SW480 (cell line): ENCODE data around the gene RFX7.

Source experiments
- DNase-seq: peaks from one replicate; pipeline ENCODE4 v3.0.0-alpha.2; 2016; ENCODE audit warnings: low spot score

Gene RFX7

GRCh38 chr15:56126409-56126808, 117.3 kb downstream of the RFX7 start:
- no peak for DNase-seq

DNA sequence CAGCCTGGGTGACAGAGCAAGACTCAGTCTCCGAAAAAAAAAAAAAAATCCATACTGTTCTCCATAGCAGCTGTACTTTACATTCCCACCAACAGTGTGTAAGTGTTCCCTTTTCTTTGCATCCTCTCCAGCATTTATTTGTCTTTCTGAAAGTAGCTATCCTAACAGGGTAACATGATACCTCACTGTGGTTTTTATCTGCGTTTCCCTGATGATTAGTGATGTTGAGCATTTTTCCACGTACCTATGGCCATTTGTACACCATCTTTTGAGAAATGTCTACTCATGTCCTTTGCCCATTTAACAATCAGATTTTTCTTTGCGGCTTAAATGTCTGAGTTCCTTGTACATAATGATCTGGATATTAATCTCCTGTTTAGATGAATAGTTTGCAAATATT, 119.3 kb downstream of the RFX7 start:
- no peak for DNase-seq

GRCh38 chr15:56105855-56106254, 137.8 kb downstream of the RFX7 start:
- DNase-seq = no peak

DNA sequence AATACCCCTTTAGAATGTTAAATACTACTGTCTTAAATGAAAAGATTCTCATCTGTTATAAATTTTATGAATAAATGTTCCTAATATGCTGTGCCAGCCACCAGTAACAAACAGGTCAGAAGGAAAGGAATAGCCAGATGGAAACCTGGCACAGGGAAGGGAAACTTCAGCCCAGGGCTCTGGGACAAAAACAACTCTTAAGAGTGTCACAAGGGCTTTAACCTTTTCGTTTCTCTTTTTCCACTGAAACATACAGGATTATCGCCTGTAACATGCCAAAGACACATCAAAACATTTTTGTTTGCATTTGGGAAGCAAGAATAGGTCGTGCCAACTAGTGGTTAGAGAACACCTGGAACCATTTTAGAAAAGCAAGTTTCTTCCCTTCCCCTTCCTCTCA, 141.2 kb downstream of the RFX7 start:
- no peak for DNase-seq

GRCh38 chr15:56099311-56099710, 144.4 kb downstream of the RFX7 start:
- no peak for DNase-seq

DNA sequence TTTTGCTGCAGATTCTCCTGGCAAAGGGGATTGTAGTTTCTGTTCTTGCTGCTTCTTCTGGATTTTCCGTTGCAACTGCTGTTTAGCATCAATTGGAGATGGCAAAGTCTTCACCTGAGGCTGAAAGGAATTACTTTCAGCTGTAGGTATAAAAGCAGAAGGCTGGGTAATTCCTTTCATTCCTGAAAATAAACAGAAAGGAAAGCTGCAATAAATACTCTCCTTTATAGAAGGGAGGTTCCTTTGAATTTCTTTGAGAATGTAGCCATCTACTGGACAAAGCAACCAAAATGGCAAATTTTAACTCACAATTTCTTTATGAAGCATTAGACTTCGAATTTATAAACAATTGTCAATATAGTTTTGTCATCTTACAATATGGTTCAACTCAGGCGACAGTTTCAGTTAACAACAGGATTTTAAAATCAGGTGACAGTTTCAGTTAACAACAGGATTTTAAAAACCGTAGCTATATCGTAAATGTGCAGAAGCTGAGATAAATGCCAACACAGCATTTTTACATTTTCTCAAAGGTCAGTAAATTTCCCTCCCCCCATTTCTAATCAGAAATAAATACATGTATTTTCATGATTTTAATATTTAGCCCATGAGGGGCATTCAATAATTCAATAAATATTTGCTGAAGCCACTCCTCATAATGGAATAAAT, 145.3 kb downstream of the RFX7 start:
- DNase-seq = no peak

GRCh38 chr15:56095406-56095805, 148.3 kb downstream of the RFX7 start:
- DNase-seq = no peak

DNA sequence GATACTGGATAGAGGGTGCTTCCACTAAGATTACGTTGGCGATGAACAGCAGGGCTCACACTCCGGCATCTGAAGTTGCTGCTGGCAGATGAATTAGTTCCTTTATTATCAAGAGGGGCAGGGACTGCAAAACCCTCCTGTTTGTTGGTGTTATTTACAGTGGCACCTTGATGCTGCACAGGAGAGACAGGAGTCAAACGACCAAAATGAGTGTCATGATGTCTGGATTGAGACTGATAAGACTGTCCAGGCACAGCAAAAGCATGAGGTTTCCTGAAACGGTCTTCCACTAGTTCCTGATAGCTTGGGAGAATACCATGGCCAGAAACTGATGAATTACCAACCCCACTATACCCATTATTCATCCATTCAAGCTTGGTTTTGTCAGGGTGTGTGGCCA, 149.5 kb downstream of the RFX7 start:
- DNase-seq = no peak

DNA sequence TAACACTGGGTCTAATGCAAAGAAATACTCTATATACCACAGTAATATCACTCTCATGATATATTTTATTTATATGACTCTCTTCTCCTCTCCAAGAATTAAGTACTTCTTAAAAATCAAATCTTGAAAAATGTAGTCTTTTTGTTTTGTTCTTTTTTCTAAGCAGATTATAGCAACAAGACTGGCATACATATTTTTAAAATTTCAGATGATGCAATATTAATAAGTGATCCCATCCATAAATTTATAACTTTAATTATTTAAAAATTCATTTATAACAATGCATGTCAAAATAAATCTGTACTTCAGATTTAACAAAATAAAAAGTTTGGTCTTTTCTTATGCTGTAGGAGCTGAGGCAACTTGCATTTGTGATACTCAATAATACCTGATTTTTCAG, 155.3 kb downstream of the RFX7 start:
- DNase-seq = no peak

DNA sequence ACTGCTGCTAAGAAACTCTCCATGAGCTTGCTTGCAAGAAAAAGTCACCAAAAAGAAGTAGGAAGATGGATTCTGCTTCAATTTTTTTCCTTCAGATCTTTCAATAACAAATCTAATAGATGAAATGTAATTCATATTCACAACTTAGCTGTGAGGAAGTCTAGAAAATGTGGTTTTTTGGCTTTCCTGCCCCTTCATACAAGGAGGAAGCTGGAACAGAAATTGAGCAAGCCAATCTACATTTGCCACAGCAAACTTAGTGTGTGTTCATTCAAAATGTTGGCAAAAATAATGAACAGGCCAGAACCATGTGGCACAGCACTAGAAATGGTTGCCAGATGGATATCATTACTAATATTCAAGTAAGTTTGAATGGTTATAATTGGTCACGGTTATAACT, 157.1 kb downstream of the RFX7 start:
- DNase-seq = no peak

GRCh38 chr15:56082263-56082761, 161.4 kb downstream of the RFX7 start:
- DNase-seq = no peak

DNA sequence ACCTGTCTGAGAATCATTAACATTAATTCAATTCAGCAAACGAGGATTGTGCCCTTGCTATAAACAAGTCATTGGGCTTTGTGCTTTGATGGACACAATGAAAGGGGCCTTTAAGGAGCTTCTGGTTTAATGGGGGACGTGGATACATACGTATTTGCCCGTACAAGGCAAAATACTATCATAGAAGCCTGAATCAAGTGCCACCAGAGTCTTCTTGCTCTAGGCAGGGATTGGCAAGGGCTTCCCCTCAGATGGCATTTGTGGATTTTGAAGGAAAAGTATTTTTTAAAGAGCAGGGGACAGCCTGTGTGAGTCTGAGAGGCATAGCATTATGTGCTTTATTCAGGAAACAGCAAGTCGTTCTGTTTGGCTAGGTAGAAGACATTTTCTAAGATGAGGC, 166.6 kb downstream of the RFX7 start:
- no peak for DNase-seq

DNA sequence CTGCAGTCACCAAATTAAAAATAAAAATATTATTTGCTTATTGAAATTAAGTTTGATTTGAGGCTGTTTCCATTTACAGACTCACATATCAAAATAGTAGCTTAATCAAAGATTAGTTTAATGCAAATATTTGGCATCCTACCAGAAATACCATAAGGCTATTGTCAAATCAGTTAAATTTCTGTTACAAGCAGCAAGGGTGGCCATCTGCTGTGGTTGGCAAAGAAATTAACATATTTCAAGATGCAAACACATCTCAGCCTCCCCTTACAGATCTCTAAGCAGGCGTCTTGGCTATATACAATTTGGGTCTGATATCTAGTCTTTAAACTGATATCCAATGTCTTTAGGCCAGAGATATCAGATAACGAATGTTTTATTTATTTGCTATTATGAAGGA, 167.0 kb downstream of the RFX7 start:
- no peak for DNase-seq

DNA sequence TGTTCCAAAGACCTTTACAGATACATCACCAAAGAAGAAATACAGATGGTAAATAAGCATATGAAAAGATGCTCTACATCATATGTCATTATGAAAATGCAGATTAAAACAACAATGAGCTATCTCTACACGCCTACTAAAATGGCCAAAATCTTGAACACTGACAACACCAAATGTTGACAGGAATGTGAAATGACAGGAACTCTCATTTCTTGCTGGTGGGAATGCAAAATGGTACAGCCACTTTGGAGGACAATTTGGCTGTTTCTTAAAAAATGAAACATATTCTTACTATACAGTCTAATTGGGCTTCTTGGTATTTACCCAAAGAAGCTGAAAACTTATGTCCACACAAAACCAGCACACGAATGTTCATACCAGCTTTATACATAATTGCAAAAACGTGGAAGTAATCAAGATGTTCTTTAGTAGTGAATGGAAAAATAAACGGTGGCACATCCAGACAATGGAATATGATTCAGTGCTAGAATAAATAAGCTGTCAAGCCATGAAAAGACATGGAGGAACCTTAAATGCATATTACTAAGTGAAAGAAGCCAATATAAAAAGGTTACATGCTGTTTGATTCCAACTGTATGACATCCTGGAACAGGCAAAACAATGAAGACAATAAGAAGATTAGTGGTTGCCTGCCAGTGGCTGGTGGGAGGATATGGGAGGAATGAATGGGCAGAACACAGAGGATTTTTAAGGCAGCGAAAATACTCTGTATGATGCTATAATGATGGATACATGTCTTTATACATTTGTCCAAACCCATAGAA, 169.0 kb downstream of the RFX7 start:
- DNase-seq = no peak

DNA sequence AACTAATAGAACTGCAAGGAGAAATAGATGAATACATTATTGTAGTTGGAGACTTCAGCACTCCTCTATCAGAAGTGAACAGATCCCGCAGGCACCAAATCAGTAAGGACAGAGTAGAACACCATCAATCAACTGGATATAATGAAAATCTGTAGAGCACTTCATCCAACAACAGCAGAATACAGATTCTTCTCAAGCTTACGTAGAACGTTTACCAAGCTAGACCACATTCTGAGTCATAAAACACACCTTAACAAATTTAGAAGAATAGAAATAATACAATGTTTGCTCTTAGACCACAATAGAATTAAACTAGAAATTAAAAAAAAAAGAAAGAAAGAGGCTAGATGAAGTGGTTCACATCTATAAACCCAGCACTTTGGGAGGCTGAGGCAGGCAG, 179.5 kb downstream of the RFX7 start:
- no peak for DNase-seq

DNA sequence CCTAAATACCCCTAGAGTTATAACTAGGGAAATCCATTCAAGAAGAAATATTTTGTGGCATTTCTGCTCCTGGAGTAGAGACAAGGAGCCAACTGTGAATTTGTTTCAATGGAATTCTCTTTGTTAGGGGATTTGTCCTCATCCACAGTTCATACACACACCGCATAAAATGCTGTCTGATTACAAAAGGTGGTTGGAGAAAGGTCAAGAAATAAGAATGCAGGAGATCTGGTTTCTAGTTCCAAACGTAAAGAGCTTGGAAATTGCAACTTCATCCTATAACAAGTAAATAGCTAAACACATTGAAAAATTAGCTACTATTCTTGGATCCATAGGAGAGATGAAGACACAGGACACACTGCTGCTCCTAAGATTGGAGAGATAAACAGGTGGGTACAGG, 184.0 kb downstream of the RFX7 start:
- no peak for DNase-seq

DNA sequence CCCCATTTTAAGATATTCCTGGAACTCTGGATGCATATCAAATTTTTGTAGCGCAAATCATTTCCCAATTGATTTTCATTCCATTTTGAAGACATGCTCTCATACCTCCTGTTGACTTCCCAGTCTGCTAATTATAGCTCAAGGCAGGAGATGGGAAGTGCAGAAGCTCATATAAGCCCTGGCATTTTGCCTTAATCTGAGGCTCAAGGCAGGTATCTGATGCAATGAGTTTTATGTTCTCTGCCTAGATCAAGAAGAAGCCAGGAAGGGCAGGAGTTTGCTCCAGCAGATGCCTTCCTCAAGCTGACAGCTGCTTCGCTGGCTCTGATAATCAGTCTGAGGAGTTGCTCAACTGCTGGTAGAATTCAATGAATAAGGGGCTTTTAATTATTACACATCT, 184.7 kb downstream of the RFX7 start:
- DNase-seq = no peak

GRCh38 chr15:56056626-56057025, 187.1 kb downstream of the RFX7 start:
- no peak for DNase-seq

DNA sequence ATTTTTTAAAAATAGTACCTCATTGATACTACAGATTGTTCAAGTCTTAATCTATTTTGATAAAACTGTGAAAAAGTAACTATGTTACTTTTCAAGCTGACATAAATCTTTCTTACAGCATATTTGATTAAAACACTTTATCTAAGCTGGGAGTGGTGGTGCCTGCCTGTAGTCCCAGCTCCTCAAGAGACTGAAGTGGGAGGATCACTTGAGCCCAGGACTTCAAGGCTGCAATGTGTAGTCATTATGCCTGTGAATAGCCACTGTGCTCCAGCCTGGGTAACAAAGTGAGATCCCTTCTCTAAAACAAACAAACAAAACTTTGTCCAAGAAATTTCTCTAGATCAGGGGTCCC, 190.7 kb downstream of the RFX7 start:
- no peak for DNase-seq

DNA sequence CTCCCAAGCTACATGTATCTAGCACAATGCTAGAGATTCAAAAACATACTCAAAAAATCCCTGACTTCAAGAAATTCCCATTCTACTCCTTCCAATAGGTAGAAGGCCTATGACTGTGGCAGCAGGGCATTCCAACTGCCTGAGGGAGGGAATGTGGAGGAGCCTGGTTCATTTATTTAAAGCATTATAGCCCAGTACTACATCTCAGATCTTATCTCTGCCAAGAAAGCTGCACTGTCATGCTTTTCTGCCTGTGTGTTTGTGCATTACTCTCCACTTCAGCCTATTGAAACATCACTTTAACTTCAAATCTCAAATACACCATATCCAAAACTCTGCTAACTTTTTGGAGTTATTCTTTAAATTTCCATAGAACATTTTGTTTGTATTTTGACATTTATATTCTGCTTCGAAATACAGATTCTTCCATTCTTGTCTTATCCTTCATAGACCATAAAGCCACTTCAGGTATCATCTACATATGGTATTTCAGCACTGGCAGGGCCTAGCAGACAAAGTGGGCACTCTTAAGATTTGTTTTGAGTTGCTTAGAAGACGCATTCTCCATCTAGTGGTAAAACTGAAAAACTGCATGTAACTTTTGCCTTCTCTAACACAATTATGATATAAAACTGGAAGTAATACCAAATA, 191.2 kb downstream of the RFX7 start:
- peak; percentile 62 for DNase-seq

GRCh38 chr15:56051676-56052075, 192.0 kb downstream of the RFX7 start:
- DNase-seq = no peak

DNA sequence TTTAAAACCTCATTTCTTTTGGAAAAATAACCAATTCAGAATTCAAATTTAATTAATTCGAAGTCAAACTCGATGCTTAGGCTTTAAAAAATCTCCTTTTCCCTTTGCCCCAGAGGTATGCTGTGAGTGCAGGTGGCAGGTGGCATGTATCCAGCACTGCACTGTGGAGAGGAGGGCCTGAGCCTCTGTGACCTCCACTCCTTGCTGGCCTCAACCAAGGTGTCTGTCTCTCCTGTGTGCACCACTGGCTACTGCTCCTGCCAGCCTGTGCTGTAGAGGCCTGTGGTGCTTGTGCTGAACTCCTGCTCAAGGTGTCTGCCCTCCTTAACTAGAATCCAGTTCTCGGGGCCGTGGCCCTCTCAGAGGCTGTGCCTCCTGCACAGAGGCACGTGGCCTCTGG, 194.1 kb downstream of the RFX7 start:
- DNase-seq = no peak

GRCh38 chr15:56047354-56047753, 196.3 kb downstream of the RFX7 start:
- no peak for DNase-seq
